HG03159 (cell line): ENCODE measurements around the gene SMOC2.

Experiments
- ATAC-seq: cut with Tn5 transposase; IDR thresholded peaks from one replicate; pipeline ENCODE4 v1.9.1; 2021; ENCODE audit warnings: mild to moderate bottlenecking, moderate library complexity; ENCODE audit not compliant: unreplicated experiment

The SMOC2 gene

GRCh38 chr6:168442646-168443045, 1.7 kb downstream of the SMOC2 start:
- no peak for ATAC-seq

GRCh38 chr6:168447282-168447681, 6.3 kb downstream of the SMOC2 start:
- ATAC-seq = no peak

GRCh38 chr6:168447700-168448099, 6.7 kb downstream of the SMOC2 start:
- ATAC-seq = no peak

GRCh38 chr6:168448243-168448855, 7.4 kb downstream of the SMOC2 start:
- no peak for ATAC-seq

GRCh38 chr6:168450917-168451316, 9.9 kb downstream of the SMOC2 start:
- ATAC-seq = no peak

GRCh38 chr6:168451805-168452517, 11.0 kb downstream of the SMOC2 start:
- ATAC-seq = no peak

GRCh38 chr6:168452685-168453377, 11.8 kb downstream of the SMOC2 start:
- ATAC-seq = no peak

- no peak for ATAC-seq
Measured at GRCh38 chr6:168455847-168456530, 15.0 kb downstream of the SMOC2 start.

GRCh38 chr6:168456907-168457652, 16.1 kb downstream of the SMOC2 start:
- no peak for ATAC-seq

- ATAC-seq = no peak
Measured at GRCh38 chr6:168457653-168457934, 16.6 kb downstream of the SMOC2 start.

- ATAC-seq = no peak
Measured at GRCh38 chr6:168458101-168458500, 17.1 kb downstream of the SMOC2 start.

GRCh38 chr6:168459572-168459971, 18.6 kb downstream of the SMOC2 start:
- no peak for ATAC-seq

- ATAC-seq = no peak
Measured at GRCh38 chr6:168462289-168462853, 21.4 kb downstream of the SMOC2 start.

GRCh38 chr6:168464546-168464945, 23.6 kb downstream of the SMOC2 start:
- ATAC-seq = no peak

- ATAC-seq = no peak
Measured at GRCh38 chr6:168468045-168468444, 27.1 kb downstream of the SMOC2 start.

- no peak for ATAC-seq
Measured at GRCh38 chr6:168469521-168469920, 28.5 kb downstream of the SMOC2 start.

- no peak for ATAC-seq
Measured at GRCh38 chr6:168469926-168470325, 28.9 kb downstream of the SMOC2 start.

- no peak for ATAC-seq
Measured at GRCh38 chr6:168472363-168472762, 31.4 kb downstream of the SMOC2 start.

- ATAC-seq = no peak
Measured at GRCh38 chr6:168473197-168473596, 32.2 kb downstream of the SMOC2 start.

- no peak for ATAC-seq
Measured at GRCh38 chr6:168475188-168476013, 34.4 kb downstream of the SMOC2 start.
